Esophagus squamous epithelium (tissue), 5 donors: ENCODE measurements around the gene ATP10A. TPM values are rescaled to one million over a fixed set of nuclear protein-coding genes. Genes with fewer than 3 reads are reported as not detected.

Experiments
- DNase-seq: peaks from one replicate; lab custom pipeline; 2025; lab: John Stamatoyannopoulos, UW
- H3K27ac ChIP-seq, 4 donors: fragments of 200-600 bp; sonication (generic); one replicate each; pipeline ENCODE4 v1.5.1; 2016 to 2019; ENCODE audit warnings: mild to moderate bottlenecking in 1 of 4
- H3K27me3 ChIP-seq, 4 donors: fragments of 200-600 bp; sonication (generic); 1 replicate in 3 of 4; 2 replicates in 1 of 4; pipeline versions ENCODE4 v1.5.1 to v1.6.0; 2017 to 2021; ENCODE audit warnings: antibody characterized with exemption in 1 of 4
- H3K36me3 ChIP-seq, 3 donors: fragments of 200-600 bp; sonication (generic); one replicate each; pipeline ENCODE4 v1.5.1; 2016 to 2019
- H3K4me1 ChIP-seq, 3 donors: fragments of 200-600 bp; sonication (generic); one replicate each; pipeline ENCODE4 v1.5.1; 2017 to 2019
- H3K4me3 ChIP-seq, 4 donors: fragments of 200-600 bp; sonication (generic); 1 replicate in 3 of 4; 2 replicates in 1 of 4; pipeline ENCODE4 v1.5.1; 2016 to 2019; ENCODE audit warnings: mild to moderate bottlenecking in 2 of 4, moderate library complexity in 1 of 4
- H3K9me3 ChIP-seq, 3 donors: fragments of 200-600 bp; sonication (generic); one replicate each; pipeline ENCODE4 v1.5.1; 2016 to 2019
- CTCF ChIP-seq, 6 experiments: fragments of 450-650 bp in 4 of 6; fragments of 200-600 bp in 2 of 6; sonication (generic) in 2 of 6; IDR thresholded peaks; one replicate each; pipeline ENCODE4 v1.5.1; 2016 to 2019; ENCODE audit warnings: antibody characterized with exemption in 6 of 6, mild to moderate bottlenecking in 4 of 6, moderate library complexity in 4 of 6
- POLR2A ChIP-seq, 4 donors: fragments of 450-650 bp; IDR thresholded peaks; one replicate each; pipeline ENCODE4 v1.6.1; 2017; ENCODE audit warnings: antibody characterized with exemption in 4 of 4, mild to moderate bottlenecking in 4 of 4, moderate library complexity in 3 of 4
- WGBS, 2 donors: methylation state at CpG; one replicate each; pipeline ENCODE4 v1.1.5; 2018; 5-methylcytosine and 5-hydroxymethylcytosine counted together
- intact Hi-C: fragments of 100-400 bp; cut with DNase I; formaldehyde crosslinking; loops from one replicate; pipeline ENCODE4 v1.15.0; 2022
- total RNA-seq, 4 donors: library from RNA; depleted of rRNA; stranded (reverse); fragments of >200 nt; gene quantifications; one replicate each; pipeline ENCODE4 v1.1.0, GENCODE V29; 2016
- donor health status: DM: yes; HTN: yes; CAD: no.

The ATP10A gene
- total RNA-seq, 4 donors from 2014 or later: 0.88 to 6.3 (median 1.9) TPM

DNA sequence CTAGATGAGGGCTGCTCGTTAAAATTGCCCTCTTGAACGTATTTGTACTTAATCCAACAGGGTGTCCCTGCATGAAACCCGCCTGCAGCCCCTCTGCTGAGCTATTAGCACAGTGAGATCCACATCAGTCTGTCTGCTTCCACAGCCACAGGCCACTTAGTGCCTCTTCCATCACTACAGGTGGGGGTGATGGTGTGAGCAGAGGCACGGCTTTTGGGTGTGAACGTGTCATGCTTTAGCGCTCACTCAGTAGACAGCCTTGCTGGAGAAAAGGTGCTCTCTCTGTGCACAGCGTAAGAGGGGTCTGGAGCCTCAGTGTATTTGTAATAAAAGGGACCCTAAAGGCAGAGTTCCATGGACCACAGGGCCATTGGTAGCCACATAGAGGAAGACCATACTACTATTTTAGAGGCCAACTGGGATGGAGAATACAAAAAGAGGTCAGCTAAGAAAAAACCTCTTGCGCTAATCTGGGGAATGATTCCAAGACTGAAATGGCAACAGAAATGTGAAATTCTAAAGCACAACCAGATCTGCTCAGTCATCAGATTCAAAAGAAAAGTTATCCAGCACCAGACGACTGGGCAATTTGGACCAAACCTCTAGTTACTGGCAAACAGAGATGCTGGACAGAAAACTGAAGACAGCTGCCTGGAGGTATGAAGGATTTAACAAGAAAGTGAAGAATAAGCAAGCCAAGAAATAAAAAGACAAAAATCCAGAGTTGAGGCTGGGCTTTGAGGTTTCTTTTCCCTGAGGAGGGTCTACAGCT lies 120.2 kb downstream of the ATP10A start:
- Histone ChIP-seq H3K9me3 (no peaks in the 10 kb centered on the region), H3K4me1 (peaks cover 0 to 13% (median 2%) of the 10 kb centered on the region in 3 donors), H3K4me3 (no peak overlapping the region), H3K36me3 (no peaks in the 10 kb centered on the region), H3K27me3 (no peaks in the 10 kb centered on the region), H3K27ac (peak overlapping the region in 1 of 4 donors; percentile 5)
- no peak for TF ChIP-seq CTCF (IDR thresholded peaks at IDR 0.05)
- no peak for TF ChIP-seq POLR2A (IDR thresholded peaks at IDR 0.05)
- 60 to 75% methylated on average over 7 of the region's 9 CpGs for WGBS, 2 donors
- intact Hi-C loops: no loop called here
- DNase-seq: no peak

- no peaks in the 10 kb centered on the region for H3K36me3 ChIP-seq
- H3K4me3 ChIP-seq: no peak overlapping the region
- H3K27ac ChIP-seq: no peak overlapping the region
- DNase-seq: no peak
- no peaks in the 10 kb centered on the region for H3K9me3 ChIP-seq
- no peaks in the 10 kb centered on the region for H3K27me3 ChIP-seq
- WGBS, 2 donors: 74 to 82% methylated on average over 18 to 19 of the region's 19 CpGs
- intact Hi-C loops: no loop called here
- TF ChIP-seq CTCF (IDR thresholded peaks at IDR 0.05) (no peak), POLR2A (IDR thresholded peaks at IDR 0.05) (no peak)
- peaks cover 0 to 18% (median 2%) of the 10 kb centered on the region in 3 donors for H3K4me1 ChIP-seq
Observed at GRCh38 chr15:25742041-25742730, 120.9 kb downstream of the ATP10A start.

DNA sequence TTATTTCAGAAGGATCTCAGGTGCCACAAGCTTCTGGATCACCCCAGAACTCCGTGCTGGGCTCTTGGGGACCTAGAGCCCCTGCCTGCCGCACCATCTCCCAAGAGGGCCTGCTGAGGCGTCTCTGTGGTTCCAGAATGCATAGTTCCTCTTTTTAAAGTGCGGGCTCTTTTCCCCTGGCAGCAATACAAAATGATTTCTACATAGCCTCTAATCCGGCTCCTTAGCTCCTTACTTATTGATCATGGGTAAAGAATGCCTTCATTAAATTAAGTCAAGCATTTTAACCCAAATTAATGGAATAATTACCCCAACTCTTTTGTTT lies 121.9 kb downstream of the ATP10A start:
- Histone ChIP-seq H3K4me1 (peaks cover 0 to 25% (median 2%) of the 10 kb centered on the region in 3 donors), H3K36me3 (no peaks in the 10 kb centered on the region), H3K27me3 (no peaks in the 10 kb centered on the region), H3K9me3 (no peaks in the 10 kb centered on the region), H3K4me3 (no peak overlapping the region), H3K27ac (no peak overlapping the region)
- DNase-seq: no peak
- intact Hi-C loops: no loop called here
- TF ChIP-seq CTCF (IDR thresholded peaks at IDR 0.05): no peak
- TF ChIP-seq POLR2A (IDR thresholded peaks at IDR 0.05): no peak
- WGBS, 2 donors: 59 to 67% methylated on average over 3 to 5 of the region's 5 CpGs

GRCh38 chr15:25740383-25741255 lies 122.5 kb downstream of the ATP10A start:
- 85 to 86% methylated on average over 5 to 15 of the region's 18 CpGs for WGBS, 2 donors
- no peak for TF ChIP-seq CTCF (IDR thresholded peaks at IDR 0.05)
- TF ChIP-seq POLR2A (IDR thresholded peaks at IDR 0.05): no peak
- Histone ChIP-seq H3K9me3 (no peaks in the 10 kb centered on the region), H3K36me3 (no peaks in the 10 kb centered on the region), H3K4me1 (peaks cover 0 to 27% (median 2%) of the 10 kb centered on the region in 3 donors), H3K27ac (no peak overlapping the region), H3K27me3 (no peaks in the 10 kb centered on the region), H3K4me3 (no peak overlapping the region)
- intact Hi-C loops: no loop called here
- no peak for DNase-seq
